Measurements from ENCODE around the gene EXOSC7.

The EXOSC7 gene

GRCh38 chr3:44993471-44994205 lies 17.6 kb downstream of the EXOSC7 start:
- no peak for DNase-seq

GRCh38 chr3:44995142-44995770 lies 19.2 kb downstream of the EXOSC7 start:
- DNase-seq: no peak

GRCh38 chr3:44996556-44996969 lies 20.5 kb downstream of the EXOSC7 start:
- no peak for DNase-seq

GRCh38 chr3:44999782-45000181 lies 23.7 kb downstream of the EXOSC7 start:
- no peak for DNase-seq

GRCh38 chr3:45000823-45001222 lies 24.8 kb downstream of the EXOSC7 start:
- DNase-seq: no peak

- no peak for DNase-seq
Measured at GRCh38 chr3:45001738-45002137, 25.7 kb downstream of the EXOSC7 start.

GRCh38 chr3:45002139-45002660 lies 26.2 kb downstream of the EXOSC7 start:
- DNase-seq: no peak

GRCh38 chr3:45002720-45003119 lies 26.7 kb downstream of the EXOSC7 start:
- no peak for DNase-seq

- no peak for DNase-seq
Measured at GRCh38 chr3:45003406-45003805, 27.4 kb downstream of the EXOSC7 start.

- no peak for DNase-seq
Measured at GRCh38 chr3:45003859-45004258, 27.8 kb downstream of the EXOSC7 start.

GRCh38 chr3:45007091-45007490 lies 31.0 kb downstream of the EXOSC7 start:
- no peak for DNase-seq

- DNase-seq: no peak
Measured at GRCh38 chr3:45008117-45008516, 32.1 kb downstream of the EXOSC7 start.

- DNase-seq: no peak
Measured at GRCh38 chr3:45009868-45010267, 33.8 kb downstream of the EXOSC7 start.

- DNase-seq: no peak
Measured at GRCh38 chr3:45010811-45011333, 34.8 kb downstream of the EXOSC7 start.

- no peak for DNase-seq
Measured at GRCh38 chr3:45011756-45012508, 35.9 kb downstream of the EXOSC7 start.

GRCh38 chr3:45012577-45012976 lies 36.5 kb downstream of the EXOSC7 start:
- no peak for DNase-seq

GRCh38 chr3:45016916-45017315 lies 40.9 kb downstream of the EXOSC7 start:
- no peak for DNase-seq

- DNase-seq: no peak
Measured at GRCh38 chr3:45017821-45018220, 41.8 kb downstream of the EXOSC7 start.

- DNase-seq: no peak
Measured at GRCh38 chr3:45020534-45020933, 44.5 kb downstream of the EXOSC7 start.

- DNase-seq: no peak
Measured at GRCh38 chr3:45021524-45022297, 45.7 kb downstream of the EXOSC7 start.

- no peak for DNase-seq
Measured at GRCh38 chr3:45023675-45024074, 47.6 kb downstream of the EXOSC7 start.

GRCh38 chr3:45024542-45025255 lies 48.7 kb downstream of the EXOSC7 start:
- DNase-seq: no peak

All from GF-D8 (cell line).